Liver (tissue), 9 donors: Measurements from ENCODE around the gene ZNF786. TPM values are rescaled to one million over a fixed set of nuclear protein-coding genes. Genes with fewer than 3 reads are reported as not detected.

Experiments
- DNase-seq: peaks from one replicate; pipeline ENCODE4 v3.0.0-alpha.2; 2017; ENCODE audit warnings: low spot score
- H3K27ac ChIP-seq, 2 donors: one replicate each; pipeline ENCODE4 v1.7.0; 2013; ENCODE audit warnings: inconsistent platforms in 2 of 2, low read length in 2 of 2, control low read depth in 1 of 2, low read depth in 1 of 2, mild to moderate bottlenecking in 1 of 2
- H3K27me3 ChIP-seq, 4 donors: one replicate each; pipeline versions ENCODE4 v1.6.1 to v1.7.0; 2013; ENCODE audit warnings: low read length in 3 of 4, inconsistent platforms in 1 of 4, mild to moderate bottlenecking in 1 of 4, moderate library complexity in 1 of 4; ENCODE audit not compliant: control insufficient read depth in 4 of 4, insufficient read depth in 4 of 4
- H3K36me3 ChIP-seq, 4 donors: one replicate each; pipeline versions ENCODE4 v1.6.1 to v1.7.0; 2013; ENCODE audit warnings: low read length in 3 of 4, mild to moderate bottlenecking in 3 of 4, low read depth in 1 of 4, moderate library complexity in 1 of 4; ENCODE audit not compliant: control insufficient read depth in 4 of 4, insufficient read depth in 3 of 4
- H3K4me1 ChIP-seq, 4 donors: one replicate each; pipeline versions ENCODE4 v1.6.1 to v1.7.0; 2013; ENCODE audit warnings: low read length in 3 of 4, mild to moderate bottlenecking in 3 of 4, moderate library complexity in 1 of 4; ENCODE audit not compliant: control insufficient read depth in 4 of 4, insufficient read depth in 4 of 4
- H3K4me3 ChIP-seq, 3 donors: one replicate each; pipeline versions ENCODE4 v1.6.1 to v1.7.0; 2013; ENCODE audit warnings: low read length in 3 of 3, control low read depth in 1 of 3, low read depth in 1 of 3, mild to moderate bottlenecking in 1 of 3
- H3K9ac ChIP-seq, 2 donors: one replicate each; pipeline ENCODE4 v1.7.0; 2013; ENCODE audit warnings: low read length in 2 of 2, mild to moderate bottlenecking in 2 of 2, moderate library complexity in 2 of 2, control low read depth in 1 of 2, low read depth in 1 of 2
- H3K9me3 ChIP-seq, 4 donors: one replicate each; pipeline versions ENCODE4 v1.6.1 to v1.7.0; 2013; ENCODE audit warnings: low read length in 3 of 4; ENCODE audit not compliant: control insufficient read depth in 4 of 4
- ATF3 ChIP-seq: IDR thresholded peaks from 2 replicates; pipeline ENCODE4 v1.6.1; 2016; ENCODE audit warnings: antibody characterized with exemption
- EGR1 ChIP-seq, 2 donors: IDR thresholded peaks; 2 replicates each; pipeline ENCODE4 v1.6.1; 2016 to 2018; ENCODE audit warnings: antibody characterized with exemption in 2 of 2, low read depth in 2 of 2
- FOXA1 ChIP-seq: IDR thresholded peaks from 2 replicates; pipeline ENCODE4 v1.6.1; 2016; ENCODE audit warnings: antibody characterized with exemption
- FOXA2 ChIP-seq: IDR thresholded peaks from 2 replicates; pipeline ENCODE4 v1.6.1; 2016; ENCODE audit warnings: antibody characterized with exemption
- GABPA ChIP-seq, 2 donors: IDR thresholded peaks in 1 of 2; conservative IDR thresholded peaks in 1 of 2; 2 replicates each; pipeline ENCODE4 v1.6.1; 2016; ENCODE audit warnings: antibody characterized with exemption in 2 of 2, mild to moderate bottlenecking in 1 of 2, moderate library complexity in 1 of 2
- HNF4A ChIP-seq, 2 donors: conservative IDR thresholded peaks; 2 replicates each; pipeline ENCODE4 v1.6.1; 2016; ENCODE audit warnings: antibody characterized with exemption in 2 of 2, mild to moderate bottlenecking in 2 of 2
- HNF4G ChIP-seq: IDR thresholded peaks from 2 replicates; pipeline ENCODE4 v1.6.1; 2016; ENCODE audit warnings: antibody characterized with exemption
- JUND ChIP-seq, 2 donors: IDR thresholded peaks; 2 replicates each; pipeline ENCODE4 v1.6.1; 2016; ENCODE audit warnings: antibody characterized with exemption in 2 of 2
- MAX ChIP-seq: IDR thresholded peaks from 2 replicates; pipeline ENCODE4 v1.6.1; 2016; ENCODE audit warnings: antibody characterized with exemption
- NR2F2 ChIP-seq: IDR thresholded peaks from 2 replicates; pipeline ENCODE4 v1.6.1; 2016; ENCODE audit warnings: antibody characterized with exemption
- RAD21 ChIP-seq, 2 donors: IDR thresholded peaks; 2 replicates each; pipeline ENCODE4 v1.6.1; 2016; ENCODE audit warnings: antibody characterized with exemption in 2 of 2, mild to moderate bottlenecking in 2 of 2
- REST ChIP-seq: IDR thresholded peaks from 2 replicates; pipeline ENCODE4 v1.6.1; 2016; ENCODE audit warnings: antibody characterized with exemption, mild to moderate bottlenecking
- RXRA ChIP-seq, 2 donors: IDR thresholded peaks; 2 replicates each; pipeline ENCODE4 v1.6.1; 2017 to 2018; ENCODE audit warnings: antibody characterized with exemption in 2 of 2, mild to moderate bottlenecking in 1 of 2
- SP1 ChIP-seq: IDR thresholded peaks from 2 replicates; pipeline ENCODE4 v1.6.1; 2018; ENCODE audit warnings: antibody characterized with exemption, mild to moderate bottlenecking
- TAF1 ChIP-seq: conservative IDR thresholded peaks from 2 replicates; pipeline ENCODE4 v1.6.1; 2016; ENCODE audit warnings: antibody characterized with exemption, mild to moderate bottlenecking
- YY1 ChIP-seq: IDR thresholded peaks from 2 replicates; pipeline ENCODE4 v1.6.1; 2016; ENCODE audit warnings: antibody characterized with exemption, mild to moderate bottlenecking
- WGBS: extraction: QIAGEN DNeasy Blood & Tissue Kit; methylation state at CpG from one replicate; pipeline ENCODE4 v1.1.7; 2013; 5-methylcytosine and 5-hydroxymethylcytosine counted together
- polyA plus RNA-seq, 2 donors: library from polyadenylated mRNA; stranded (reverse) in 1 of 2; unstranded in 1 of 2; fragments of 200-250 nt in 1 of 2; fragments of >200 nt in 1 of 2; fragmentation: Nextera tagmentation in 1 of 2; extraction: Ambion mirVana in 1 of 2; gene quantifications; one replicate each; pipeline versions ENCODE4 v1.2.1 to v1.2.3, GENCODE V29; 2013 to 2015
- total RNA-seq, 2 donors: library from RNA; depleted of rRNA; stranded (reverse); fragments of >200 nt; gene quantifications; one replicate each; pipeline ENCODE4 v1.2.3, GENCODE V29; 2014
- TF ChIP-seq, protein P1 (sequence below): IDR thresholded peaks from 2 replicates; pipeline ENCODE4 v1.6.1; 2016; ENCODE audit warnings: antibody characterized with exemption
- TF ChIP-seq, protein P2 (sequence below): fragments of 150-350 bp; IDR thresholded peaks from 2 replicates; pipeline ENCODE4 v1.5.1; 2017; ENCODE audit warnings: improper control_type of control experiment, low read depth, low read length; ENCODE audit not compliant: missing input control
- donor health status: healthy.
- donor health status: healthy.
- donor health status: healthy.
- donor health status: healthy.
- donor health status: healthy.

Gene ZNF786
- total and polyA plus RNA-seq, 4 donors, result 1.0 to 5.9 (median 2.3) TPM

DNA sequence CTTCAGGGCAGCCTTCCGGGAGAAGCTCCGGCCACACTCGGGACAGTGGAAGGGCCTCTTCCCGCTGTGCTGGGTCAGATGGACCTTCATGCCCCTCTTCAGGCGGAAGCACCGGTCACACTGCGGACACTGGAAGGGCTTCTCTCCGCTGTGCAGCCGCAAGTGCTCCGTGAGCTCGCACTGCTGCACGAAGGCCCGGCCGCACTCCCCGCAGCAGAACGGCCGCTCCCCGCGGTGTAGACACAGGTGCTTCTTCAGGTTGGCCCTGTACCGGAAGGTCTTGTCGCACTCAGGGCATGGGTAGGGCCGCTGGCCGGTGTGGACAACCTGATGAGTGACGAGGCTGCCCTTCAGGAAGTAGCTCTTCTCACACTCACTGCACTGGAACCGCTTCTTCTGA, 14.2 kb upstream of the ZNF786 start:
- no peaks in the 10 kb centered on the region for H3K4me1 ChIP-seq
- H3K27ac ChIP-seq, result no peak overlapping the region
- DNase-seq, result no peak
- no peak overlapping the region for H3K9ac ChIP-seq
- no peak overlapping the region for H3K4me3 ChIP-seq
- H3K9me3 ChIP-seq, result no peaks in the 10 kb centered on the region
- H3K36me3 ChIP-seq, result peaks cover 0 to 2% (median 0%) of the 10 kb centered on the region in 4 donors
- no peaks in the 10 kb centered on the region for H3K27me3 ChIP-seq
- 97% methylated on average over 25 of the region's 25 CpGs for WGBS
- TF ChIP-seq NR2F2, result no peak
- TF ChIP-seq SP1, result no peak
- no peak for TF ChIP-seq MAX
- TF ChIP-seq REST, result no peak
- TF ChIP-seq YY1, result no peak
- TF ChIP-seq RAD21 (IDR thresholded peaks at IDR 0.05), result no peak
- no peak for TF ChIP-seq FOXA1

- Histone ChIP-seq H3K4me1 (no peaks in the 10 kb centered on the region), H3K9ac (no peak overlapping the region), H3K4me3 (no peak overlapping the region), H3K36me3 (peaks cover 0 to 2% (median 0%) of the 10 kb centered on the region in 4 donors), H3K27me3 (no peaks in the 10 kb centered on the region), H3K9me3 (no peaks in the 10 kb centered on the region), H3K27ac (no peak overlapping the region)
- WGBS, result 97% methylated on average over 35 of the region's 35 CpGs
- no peak for DNase-seq
- no peak for TF ChIP-seq FOXA2
- no peak for TF ChIP-seq EGR1 (IDR thresholded peaks at IDR 0.05; ENCODE audit: low read depth in 2 of 2)
- TF ChIP-seq JUND (IDR thresholded peaks at IDR 0.05), result no peak
- no peak for TF ChIP-seq HNF4G
- TF ChIP-seq MAX, result no peak
- TF ChIP-seq, protein P1, sequence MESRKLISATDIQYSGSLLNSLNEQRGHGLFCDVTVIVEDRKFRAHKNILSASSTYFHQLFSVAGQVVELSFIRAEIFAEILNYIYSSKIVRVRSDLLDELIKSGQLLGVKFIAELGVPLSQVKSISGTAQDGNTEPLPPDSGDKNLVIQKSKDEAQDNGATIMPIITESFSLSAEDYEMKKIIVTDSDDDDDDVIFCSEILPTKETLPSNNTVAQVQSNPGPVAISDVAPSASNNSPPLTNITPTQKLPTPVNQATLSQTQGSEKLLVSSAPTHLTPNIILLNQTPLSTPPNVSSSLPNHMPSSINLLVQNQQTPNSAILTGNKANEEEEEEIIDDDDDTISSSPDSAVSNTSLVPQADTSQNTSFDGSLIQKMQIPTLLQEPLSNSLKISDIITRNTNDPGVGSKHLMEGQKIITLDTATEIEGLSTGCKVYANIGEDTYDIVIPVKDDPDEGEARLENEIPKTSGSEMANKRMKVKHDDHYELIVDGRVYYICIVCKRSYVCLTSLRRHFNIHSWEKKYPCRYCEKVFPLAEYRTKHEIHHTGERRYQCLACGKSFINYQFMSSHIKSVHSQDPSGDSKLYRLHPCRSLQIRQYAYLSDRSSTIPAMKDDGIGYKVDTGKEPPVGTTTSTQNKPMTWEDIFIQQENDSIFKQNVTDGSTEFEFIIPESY, result no peak
- TF ChIP-seq, protein P2, sequence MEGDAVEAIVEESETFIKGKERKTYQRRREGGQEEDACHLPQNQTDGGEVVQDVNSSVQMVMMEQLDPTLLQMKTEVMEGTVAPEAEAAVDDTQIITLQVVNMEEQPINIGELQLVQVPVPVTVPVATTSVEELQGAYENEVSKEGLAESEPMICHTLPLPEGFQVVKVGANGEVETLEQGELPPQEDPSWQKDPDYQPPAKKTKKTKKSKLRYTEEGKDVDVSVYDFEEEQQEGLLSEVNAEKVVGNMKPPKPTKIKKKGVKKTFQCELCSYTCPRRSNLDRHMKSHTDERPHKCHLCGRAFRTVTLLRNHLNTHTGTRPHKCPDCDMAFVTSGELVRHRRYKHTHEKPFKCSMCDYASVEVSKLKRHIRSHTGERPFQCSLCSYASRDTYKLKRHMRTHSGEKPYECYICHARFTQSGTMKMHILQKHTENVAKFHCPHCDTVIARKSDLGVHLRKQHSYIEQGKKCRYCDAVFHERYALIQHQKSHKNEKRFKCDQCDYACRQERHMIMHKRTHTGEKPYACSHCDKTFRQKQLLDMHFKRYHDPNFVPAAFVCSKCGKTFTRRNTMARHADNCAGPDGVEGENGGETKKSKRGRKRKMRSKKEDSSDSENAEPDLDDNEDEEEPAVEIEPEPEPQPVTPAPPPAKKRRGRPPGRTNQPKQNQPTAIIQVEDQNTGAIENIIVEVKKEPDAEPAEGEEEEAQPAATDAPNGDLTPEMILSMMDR, result no peak
- no peak for TF ChIP-seq GABPA (IDR thresholded peaks at IDR 0.05 in 1 of 2, conservative IDR thresholded peaks at IDR 0.05 in 1 of 2)
- TF ChIP-seq RAD21 (IDR thresholded peaks at IDR 0.05), result no peak
- TF ChIP-seq SP1, result no peak
- TF ChIP-seq RXRA (IDR thresholded peaks at IDR 0.05), result no peak
- TF ChIP-seq REST, result no peak
- TF ChIP-seq TAF1, result no peak
- TF ChIP-seq NR2F2, result no peak
- no peak for TF ChIP-seq FOXA1
- TF ChIP-seq ATF3, result no peak
- no peak for TF ChIP-seq YY1
- no peak for TF ChIP-seq HNF4A (conservative IDR thresholded peaks at IDR 0.05)
Measured at GRCh38 chr7:149104214-149104613, 13.7 kb upstream of the ZNF786 start.
